HG02763 (cell line): ENCODE results near the gene CX3CL1.

Source experiments
- ATAC-seq: cut with Tn5 transposase; IDR thresholded peaks from one replicate; pipeline ENCODE4 v1.9.1; 2021; ENCODE audit warnings: mild to moderate bottlenecking, moderate library complexity; ENCODE audit not compliant: unreplicated experiment

The CX3CL1 gene

DNA sequence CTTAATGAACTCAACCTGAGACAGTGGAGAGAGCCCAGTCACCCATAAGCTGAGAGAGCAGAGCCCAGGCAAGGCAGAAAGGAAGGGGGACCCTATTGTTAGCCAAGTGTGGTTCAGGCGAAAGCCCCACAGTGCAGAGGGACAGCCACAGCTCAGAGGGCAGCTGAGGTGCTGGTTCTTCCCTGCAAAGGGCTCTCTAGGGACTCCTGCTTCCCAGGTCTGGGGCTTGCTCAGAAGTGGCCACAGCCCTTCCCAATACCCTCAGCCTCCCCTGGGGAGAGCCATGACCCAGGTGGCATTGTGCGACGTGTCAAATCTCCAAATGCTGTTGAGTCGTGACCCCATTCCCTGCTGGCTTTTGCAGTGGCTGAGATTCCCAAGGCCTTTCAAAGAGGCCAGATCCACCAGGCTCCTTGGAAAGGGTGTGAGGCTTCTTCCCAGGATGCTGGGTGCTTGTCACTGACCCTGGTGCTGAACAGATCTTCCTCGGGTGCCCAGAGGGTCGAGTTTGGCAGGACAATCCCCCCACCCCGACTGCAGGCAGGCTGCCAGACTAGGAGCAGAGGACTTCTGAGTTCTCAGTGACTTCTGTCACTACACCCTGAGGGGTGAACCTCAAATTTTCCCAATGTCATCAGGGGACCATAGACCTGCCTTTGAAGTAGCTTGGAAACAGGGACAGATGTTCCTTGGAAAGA lies 29.8 kb downstream of the CX3CL1 start:
- no peak for ATAC-seq

DNA sequence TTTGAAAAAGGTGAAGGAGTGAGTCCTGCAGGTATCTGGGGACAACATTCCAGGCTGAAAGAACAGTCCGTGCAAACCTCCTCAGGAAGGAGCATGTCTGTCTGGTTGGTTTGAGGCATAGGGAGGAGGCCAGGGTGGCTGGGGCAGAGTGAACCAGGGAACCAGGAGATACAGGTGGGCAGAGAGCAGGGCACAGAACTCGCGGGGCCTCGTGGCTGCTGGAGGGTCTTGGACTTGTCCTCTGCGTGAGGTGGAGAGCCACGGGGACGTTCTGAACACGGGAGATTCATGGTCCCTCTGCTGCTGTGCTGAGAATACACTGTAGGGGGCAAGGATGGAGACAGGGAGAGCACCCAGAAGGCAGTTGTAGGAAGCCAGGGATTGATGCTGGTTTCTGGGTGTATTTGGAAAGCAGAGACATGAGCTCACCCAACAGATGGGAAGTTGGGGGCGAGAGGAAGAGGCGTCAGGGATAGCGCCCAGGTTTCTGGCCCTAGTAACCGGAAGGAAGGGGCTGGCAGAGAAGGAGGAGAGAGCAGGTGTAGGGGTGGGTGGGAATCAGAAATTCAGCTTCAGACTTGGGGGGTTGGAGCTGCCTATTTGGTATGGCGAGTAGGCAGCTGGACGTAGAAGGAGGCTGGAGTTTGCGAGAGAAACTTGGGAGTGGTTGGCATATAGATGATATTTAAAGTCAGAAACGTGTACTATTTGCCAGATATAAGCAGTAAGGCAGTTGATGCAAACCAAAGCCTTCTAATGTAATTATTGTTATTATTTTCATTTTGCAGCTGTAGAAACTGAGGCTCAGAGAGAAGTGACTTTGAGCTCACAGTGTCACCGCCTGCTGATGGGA lies 31.9 kb downstream of the CX3CL1 start, which contains the start of gene CCL17:
Gene CCL17 (plus strand): TSS at position 803 of the 853 bp plus-strand sequence. CDS start 9,166 bp downstream, outside the sequence.
- ATAC-seq, result no peak

GRCh38 chr16:57405097-57405496 lies 32.8 kb downstream of the CX3CL1 start:
- ATAC-seq, result no peak

- ATAC-seq, result no peak
These were observed 34.6 kb downstream of the CX3CL1 start for GRCh38 chr16:57406881-57407280.

- ATAC-seq, result no peak
These were observed 35.4 kb downstream of the CX3CL1 start for GRCh38 chr16:57407521-57408353.

DNA sequence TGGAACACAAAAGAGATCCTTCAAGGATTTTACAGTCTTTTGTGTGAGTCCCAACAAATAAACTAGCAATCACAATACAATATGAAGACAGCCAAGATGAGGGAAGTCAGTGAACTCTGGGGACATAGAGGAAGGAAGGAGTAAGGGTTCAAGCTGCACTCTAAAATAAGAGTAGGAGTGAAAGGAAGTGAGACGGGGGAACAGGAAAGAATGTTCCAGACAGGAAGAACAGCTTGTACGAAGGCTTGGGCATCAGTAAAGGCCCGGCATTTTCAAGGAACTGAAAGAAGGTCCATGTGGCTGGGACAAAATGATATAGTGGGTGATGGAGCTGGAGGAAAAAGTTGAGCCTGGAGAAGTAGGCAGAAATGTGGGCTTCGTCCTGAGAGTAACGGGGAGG lies 36.8 kb downstream of the CX3CL1 start:
- no peak for ATAC-seq

GRCh38 chr16:57409870-57410587 lies 37.7 kb downstream of the CX3CL1 start:
- no peak for ATAC-seq

DNA sequence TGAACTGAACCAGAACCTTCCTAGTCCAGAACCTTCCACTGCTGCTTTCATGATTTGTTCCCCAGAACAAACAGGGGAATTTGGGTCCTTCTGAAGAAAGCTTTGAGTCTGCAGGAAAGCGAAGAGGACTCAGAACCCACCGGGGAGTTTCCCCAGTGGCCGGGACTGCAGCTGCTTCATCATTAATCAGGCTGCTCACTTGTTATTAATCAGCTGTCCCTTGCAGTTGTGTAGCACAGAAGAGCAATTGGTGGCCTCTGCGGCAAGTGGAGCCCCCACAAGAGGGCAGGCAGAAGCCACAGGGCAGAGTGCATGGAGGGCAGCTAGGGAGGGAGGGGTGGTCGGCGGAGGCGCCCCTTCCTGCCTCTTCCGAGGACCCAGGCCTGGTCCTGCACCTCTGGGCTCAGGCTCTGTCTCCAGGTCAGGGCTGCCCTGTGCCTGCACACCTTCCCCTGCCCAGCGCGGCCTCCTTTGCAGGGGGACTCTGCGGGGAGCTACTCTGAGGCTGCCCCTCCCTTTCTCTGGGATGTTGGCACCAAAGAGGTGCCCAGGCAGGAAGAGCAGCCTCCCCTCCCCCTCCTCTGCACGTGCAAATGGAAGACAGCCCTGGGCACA lies 39.2 kb downstream of the CX3CL1 start:
- no peak for ATAC-seq

DNA sequence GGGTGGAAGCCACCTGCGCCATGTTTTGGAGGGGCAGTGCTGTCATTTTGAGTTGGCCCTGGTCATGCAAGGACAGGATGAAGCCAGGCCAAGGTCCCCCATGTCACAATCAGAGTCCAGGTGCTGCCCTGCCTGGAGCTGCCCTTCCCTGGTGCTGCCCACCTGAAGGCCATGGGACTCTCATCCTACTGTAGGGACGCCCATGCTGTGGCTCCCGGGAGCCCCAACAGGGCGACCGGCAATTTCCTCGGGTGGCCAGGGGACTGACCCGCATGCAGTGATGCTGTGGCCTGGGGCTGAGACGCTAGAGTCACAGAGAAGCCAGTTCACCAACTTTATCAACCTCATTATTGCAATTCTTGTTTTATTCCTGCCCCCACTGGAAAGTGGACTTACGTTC lies 40.3 kb downstream of the CX3CL1 start:
- ATAC-seq, result no peak

- peak; percentile 60 for ATAC-seq
These were observed 41.0 kb downstream of the CX3CL1 start for GRCh38 chr16:57413301-57413730.

- ATAC-seq, result no peak
These were observed 41.4 kb downstream of the CX3CL1 start for GRCh38 chr16:57413733-57414132.

DNA sequence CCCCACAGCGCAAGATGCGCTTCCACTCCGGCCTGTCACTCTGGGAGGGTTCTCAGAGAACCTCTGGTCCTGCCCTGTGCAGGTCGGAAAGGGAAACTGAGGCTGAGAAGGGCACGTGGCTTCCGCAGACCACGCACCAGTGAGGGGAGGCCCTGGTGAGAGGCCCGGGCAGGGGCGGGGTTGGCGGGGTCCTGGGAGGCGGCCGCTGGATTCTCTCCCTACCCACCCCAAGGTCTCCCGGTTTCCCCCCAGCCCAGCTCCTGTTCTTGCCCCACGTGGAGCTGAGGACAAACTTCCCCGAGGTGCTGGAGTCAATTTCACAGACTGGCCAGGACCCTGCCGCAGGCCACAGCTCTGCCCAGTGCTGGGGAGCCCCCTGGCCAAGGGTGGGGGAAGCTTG lies 43.8 kb downstream of the CX3CL1 start:
- ATAC-seq, result no peak

GRCh38 chr16:57419506-57419905 lies 47.2 kb downstream of the CX3CL1 start:
- no peak for ATAC-seq

- no peak for ATAC-seq
These were observed 50.0 kb downstream of the CX3CL1 start for GRCh38 chr16:57422026-57422944.

- no peak for ATAC-seq
These were observed 50.9 kb downstream of the CX3CL1 start for GRCh38 chr16:57423152-57423551.

DNA sequence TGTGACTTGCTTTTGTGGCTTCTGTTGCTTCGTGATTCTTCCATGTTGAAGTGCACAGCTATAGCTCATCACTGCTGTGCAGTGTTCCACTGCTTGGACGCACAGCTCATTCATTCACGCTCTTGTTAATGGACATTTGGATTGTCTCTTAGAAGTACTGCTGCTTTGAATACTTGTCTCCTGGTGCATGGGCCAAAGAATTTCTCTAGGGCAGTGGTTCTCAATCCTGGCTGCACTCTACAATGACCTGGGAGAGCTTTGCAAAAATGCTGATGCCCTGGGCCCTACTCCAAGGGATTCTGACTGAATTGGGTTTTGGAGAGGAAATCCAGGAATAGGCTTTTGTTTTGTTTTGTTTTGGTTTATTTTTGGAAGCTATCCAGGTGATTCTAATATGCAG lies 52.3 kb downstream of the CX3CL1 start:
- no peak for ATAC-seq

- no peak for ATAC-seq
These were observed 54.1 kb downstream of the CX3CL1 start for GRCh38 chr16:57426356-57426755.

GRCh38 chr16:57427307-57427706 lies 55.0 kb downstream of the CX3CL1 start:
- ATAC-seq, result no peak

- ATAC-seq, result no peak
These were observed 55.5 kb downstream of the CX3CL1 start for GRCh38 chr16:57427824-57428223.
